ENCODE data around the gene NABP1.
A peak's percentile ranks its signal among the peaks of the same experiment; 100 is the strongest.

The NABP1 gene

GRCh38 chr2:191677646-191678436 is at the start of gene NABP1:
Gene NABP1, plus strand, starts transcription at chr2:191678136. Its CDS starts 479 bp downstream, at chr2:191678615.
- no peaks in the 10 kb centered on the region for H3K9me3 ChIP-seq (ENCODE audit: severe bottlenecking)
- no peaks in the 10 kb centered on the region for H3K36me3 ChIP-seq
- H3K27me3 ChIP-seq (ENCODE audit: insufficient read depth, low read depth, severe bottlenecking) = no peaks in the 10 kb centered on the region
- no peak for TF ChIP-seq CTCF (IDR thresholded peaks at IDR 0.05; ENCODE audit: low read depth, low read length)
- DNase-seq = peak; percentile 97
- H3K27ac ChIP-seq = peak within 1 kb of the TSS; percentile 17
- H3K4me3 ChIP-seq (ENCODE audit: low read depth, low read length) = peak within 1 kb of the TSS; percentile 95

- no peak for TF ChIP-seq CTCF (IDR thresholded peaks at IDR 0.05; ENCODE audit: low read depth, low read length)
- H3K4me3 ChIP-seq (ENCODE audit: low read depth, low read length) = no peak overlapping the region
- no peaks in the 10 kb centered on the region for H3K27me3 ChIP-seq (ENCODE audit: insufficient read depth, low read depth, severe bottlenecking)
- no peaks in the 10 kb centered on the region for H3K36me3 ChIP-seq
- no peak for DNase-seq
- H3K9me3 ChIP-seq (ENCODE audit: severe bottlenecking) = no peaks in the 10 kb centered on the region
- H3K27ac ChIP-seq = no peak overlapping the region
Observed at GRCh38 chr2:191629001-191629453, 48.9 kb upstream of the NABP1 start.

- no peaks in the 10 kb centered on the region for H3K27me3 ChIP-seq (ENCODE audit: insufficient read depth, low read depth, severe bottlenecking)
- no peaks in the 10 kb centered on the region for H3K36me3 ChIP-seq
- no peak overlapping the region for H3K27ac ChIP-seq
- TF ChIP-seq CTCF (IDR thresholded peaks at IDR 0.05; ENCODE audit: low read depth, low read length) = no peak
- DNase-seq = no peak
- no peak overlapping the region for H3K4me3 ChIP-seq (ENCODE audit: low read depth, low read length)
- no peaks in the 10 kb centered on the region for H3K9me3 ChIP-seq (ENCODE audit: severe bottlenecking)
Observed at GRCh38 chr2:191629976-191630712, 47.8 kb upstream of the NABP1 start.

GRCh38 chr2:191631754-191632153 is 46.2 kb upstream of the NABP1 start:
- H3K9me3 ChIP-seq (ENCODE audit: severe bottlenecking) = no peaks in the 10 kb centered on the region
- no peak for TF ChIP-seq CTCF (IDR thresholded peaks at IDR 0.05; ENCODE audit: low read depth, low read length)
- DNase-seq = no peak
- H3K4me3 ChIP-seq (ENCODE audit: low read depth, low read length) = no peak overlapping the region
- no peaks in the 10 kb centered on the region for H3K36me3 ChIP-seq
- H3K27me3 ChIP-seq (ENCODE audit: insufficient read depth, low read depth, severe bottlenecking) = no peaks in the 10 kb centered on the region
- no peak overlapping the region for H3K27ac ChIP-seq

- H3K9me3 ChIP-seq (ENCODE audit: severe bottlenecking) = no peaks in the 10 kb centered on the region
- no peak overlapping the region for H3K4me3 ChIP-seq (ENCODE audit: low read depth, low read length)
- no peak for DNase-seq
- no peak for TF ChIP-seq CTCF (IDR thresholded peaks at IDR 0.05; ENCODE audit: low read depth, low read length)
- no peaks in the 10 kb centered on the region for H3K27me3 ChIP-seq (ENCODE audit: insufficient read depth, low read depth, severe bottlenecking)
- H3K36me3 ChIP-seq = no peaks in the 10 kb centered on the region
- no peak overlapping the region for H3K27ac ChIP-seq
Observed at GRCh38 chr2:191632426-191632825, 45.5 kb upstream of the NABP1 start.
